Activated naive CD4-positive, alpha-beta T cell treated with anti-CD3 and anti-CD28 coated beads for 36 hours (primary cell): ENCODE data around the gene USP3. TPM values are rescaled to one million over a fixed set of nuclear protein-coding genes. Genes with fewer than 3 reads are reported as not detected.
"Not testable (repeated sequence)": the region's sequence is repeated elsewhere in the genome, so short reads cannot be mapped to it uniquely, and the experiment has no call there.

Experiments used
- CTCF ChIA-PET: fragments of 350-600 bp; sonication (Branson Sonifier 250); formaldehyde crosslinking; loops from one replicate; lab custom pipeline; 2021; ENCODE audit warnings: antibody characterized with exemption; lab: Charles Lee
- DNase-seq: peaks from one replicate; pipeline ENCODE4 v3.0.0-alpha.2; 2020
- H3K27ac Mint-ChIP-seq: one replicate; pipeline ENCODE4 v1.8.0; 2021; ENCODE audit warnings: mild to moderate bottlenecking, mixed read lengths
- H3K27me3 Mint-ChIP-seq: one replicate; pipeline ENCODE4 v1.8.0; 2021; ENCODE audit warnings: low read depth, mixed read lengths
- H3K36me3 Mint-ChIP-seq: one replicate; pipeline ENCODE4 v1.8.0; 2021; ENCODE audit warnings: low read depth, mixed read lengths
- H3K4me1 Mint-ChIP-seq: one replicate; pipeline ENCODE4 v1.8.0; 2021; ENCODE audit warnings: low read depth, mixed read lengths
- H3K4me3 Mint-ChIP-seq: one replicate; pipeline ENCODE4 v1.8.0; 2021; ENCODE audit warnings: mild to moderate bottlenecking, moderate library complexity, mixed read lengths
- H3K9me3 Mint-ChIP-seq: one replicate; pipeline ENCODE4 v1.8.0; 2021; ENCODE audit warnings: mixed read lengths
- intact Hi-C: fragments of 100-400 bp; cut with micrococcal nuclease; formaldehyde crosslinking; loops from one replicate; pipeline ENCODE4 v1.15.1; 2023
- total RNA-seq, 2 experiments: library from RNA; stranded (reverse); gene quantifications; one replicate each; pipeline ENCODE4 v1.2.3, GENCODE V29; 2021

Gene USP3
- total RNA-seq, 2 experiments from 2014 or later: 49.9 to 52.2 TPM

DNA sequence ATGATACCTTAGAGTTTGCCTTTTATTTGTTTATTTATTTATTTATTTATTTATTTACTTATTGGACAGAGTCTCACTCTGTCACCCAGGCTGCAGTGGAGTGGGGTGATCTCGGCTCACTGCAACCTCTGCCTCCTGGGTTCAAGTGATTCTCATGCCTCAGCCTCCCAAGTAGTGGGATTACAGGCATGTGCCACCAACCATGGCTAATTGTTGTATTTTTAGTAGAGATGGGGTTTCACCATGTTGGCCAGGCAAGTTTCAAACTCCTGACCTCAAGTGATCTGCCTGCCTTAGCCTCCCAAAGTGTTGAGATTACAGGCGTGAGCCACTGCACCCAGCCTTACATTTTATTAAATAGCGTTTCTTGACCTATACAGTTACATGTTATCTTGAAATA, 30.5 kb downstream of the USP3 start:
- CTCF ChIA-PET: interaction anchor here (1.0 kb wide), 1 partner anchor 18 kb away, joined by 3 read pairs; no protein-coding TSS in a partner anchor
- peaks cover 72% of the 10 kb centered on the region for H3K4me1 Mint-ChIP-seq
- peaks cover 21% of the 10 kb centered on the region for H3K36me3 Mint-ChIP-seq
- H3K4me3 Mint-ChIP-seq, H3K27me3 Mint-ChIP-seq, intact Hi-C loops, H3K9me3 Mint-ChIP-seq, DNase-seq, H3K27ac Mint-ChIP-seq: not testable (repeated sequence)

GRCh38 chr15:63535689-63536088, 31.3 kb downstream of the USP3 start:
- Mint-ChIP-seq H3K36me3 (peaks cover 20% of the 10 kb centered on the region), H3K27me3 (no peaks in the 10 kb centered on the region), H3K9me3 (no peaks in the 10 kb centered on the region), H3K4me3 (no peak overlapping the region), H3K4me1 (peaks cover 72% of the 10 kb centered on the region), H3K27ac (no peak overlapping the region)
- CTCF ChIA-PET: interaction anchor here (0.7 to 1.2 kb wide), 3 partner anchors 9 to 23 kb away, joined by 3 to 4 read pairs (median 4); no protein-coding TSS in a partner anchor
- intact Hi-C loops: no loop called here
- DNase-seq: no peak

GRCh38 chr15:63538876-63539275, 34.5 kb downstream of the USP3 start:
- Mint-ChIP-seq H3K4me3 (no peak overlapping the region), H3K36me3 (peaks cover 16% of the 10 kb centered on the region), H3K9me3 (no peaks in the 10 kb centered on the region), H3K27me3 (no peaks in the 10 kb centered on the region), H3K4me1 (peaks cover 65% of the 10 kb centered on the region), H3K27ac (no peak overlapping the region)
- intact Hi-C loops: no loop called here
- CTCF ChIA-PET: interaction anchor here (0.6 kb wide), 1 partner anchor 571 kb away, joined by 3 read pairs; no protein-coding TSS in a partner anchor
- DNase-seq: no peak

DNA sequence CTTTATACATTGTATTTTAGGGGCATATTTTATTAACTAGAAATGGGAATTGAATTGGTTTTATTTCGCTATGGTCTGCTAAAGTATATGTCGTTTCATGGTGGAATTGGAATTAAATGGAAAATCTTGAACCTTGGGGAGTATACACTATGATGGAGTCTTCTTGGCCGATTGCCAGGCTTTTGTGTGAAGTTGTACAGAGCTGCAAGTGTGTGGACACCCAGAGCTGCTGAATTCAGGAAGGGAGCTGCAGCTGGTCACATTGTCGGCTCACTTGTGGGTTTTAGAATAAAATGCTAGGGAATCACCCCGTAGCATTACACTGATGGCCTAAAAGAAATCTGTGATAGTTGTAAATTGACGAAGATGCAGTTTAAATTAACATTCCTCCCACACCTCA, 35.1 kb downstream of the USP3 start:
- Mint-ChIP-seq H3K9me3 (no peaks in the 10 kb centered on the region), H3K4me3 (no peak overlapping the region), H3K27me3 (no peaks in the 10 kb centered on the region), H3K36me3 (peaks cover 21% of the 10 kb centered on the region), H3K27ac (no peak overlapping the region), H3K4me1 (peaks cover 64% of the 10 kb centered on the region)
- DNase-seq: no peak
- CTCF ChIA-PET: no interaction called here
- intact Hi-C loops: no loop called here

DNA sequence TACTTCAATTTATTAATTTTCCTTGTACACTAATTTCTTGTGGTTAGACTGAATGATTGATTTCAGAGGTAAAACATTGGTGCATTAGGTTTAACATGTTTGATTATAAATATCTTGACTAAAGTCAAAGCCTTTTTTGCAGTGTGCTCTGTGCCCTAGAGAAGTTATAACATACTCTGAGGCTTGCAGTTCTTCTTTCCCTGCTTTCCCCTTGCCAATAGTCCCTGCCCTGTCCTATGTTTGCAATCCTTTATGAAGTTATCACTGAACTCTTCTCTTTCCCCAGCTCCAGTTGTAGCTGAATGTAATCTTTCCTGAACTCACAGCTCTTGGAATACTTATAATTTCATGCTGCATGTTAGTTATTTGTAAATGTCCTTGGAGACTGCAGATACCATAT, 35.6 kb downstream of the USP3 start:
- H3K4me1 Mint-ChIP-seq: peaks cover 66% of the 10 kb centered on the region
- peaks cover 21% of the 10 kb centered on the region for H3K36me3 Mint-ChIP-seq
- DNase-seq: no peak
- intact Hi-C loops: no loop called here
- H3K27me3 Mint-ChIP-seq: no peaks in the 10 kb centered on the region
- no peak overlapping the region for H3K27ac Mint-ChIP-seq
- no peaks in the 10 kb centered on the region for H3K9me3 Mint-ChIP-seq
- H3K4me3 Mint-ChIP-seq: no peak overlapping the region
- CTCF ChIA-PET: no interaction called here

DNA sequence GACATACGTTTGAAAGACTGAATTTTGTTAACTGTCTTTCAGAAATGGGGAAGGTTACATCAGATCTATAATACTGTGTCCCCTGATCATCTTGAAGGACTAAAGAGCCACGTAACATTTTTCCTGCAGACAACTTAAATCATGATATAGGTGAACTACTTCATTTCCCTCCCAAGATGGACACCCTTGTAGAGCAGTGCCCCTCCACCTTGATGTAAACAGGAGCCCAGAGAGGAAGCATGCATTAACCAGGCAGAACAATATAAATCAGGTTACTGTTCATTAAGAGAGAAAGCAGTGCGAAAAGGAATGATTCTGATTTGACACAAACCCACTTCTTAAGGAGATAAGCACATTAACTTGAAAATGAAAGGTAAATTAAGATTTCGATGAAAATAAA, 36.1 kb downstream of the USP3 start:
- CTCF ChIA-PET: interaction anchor here (1.6 to 3.2 kb wide), 2 partner anchors 9 to 74 kb away, joined by 3 to 17 read pairs; no protein-coding TSS in a partner anchor
- intact Hi-C loops: no loop called here
- Mint-ChIP-seq H3K27me3 (no peaks in the 10 kb centered on the region), H3K36me3 (peaks cover 21% of the 10 kb centered on the region), H3K4me3 (no peak overlapping the region), H3K9me3 (no peaks in the 10 kb centered on the region), H3K4me1 (peaks cover 62% of the 10 kb centered on the region), H3K27ac (no peak overlapping the region)
- DNase-seq: no peak

- Mint-ChIP-seq H3K4me1 (peaks cover 47% of the 10 kb centered on the region), H3K27ac (peak overlapping the region; percentile 9)
Measured at GRCh38 chr15:63544258-63545026, 40.0 kb downstream of the USP3 start.

GRCh38 chr15:63545520-63545919, 41.1 kb downstream of the USP3 start:
- intact Hi-C loops: no loop called here
- CTCF ChIA-PET: interaction anchor here (0.6 to 2.3 kb wide), 6 partner anchors 9 to 84 kb away, joined by 3 to 6 read pairs (median 4); no protein-coding TSS in a partner anchor
- no peaks in the 10 kb centered on the region for H3K9me3 Mint-ChIP-seq
- H3K36me3 Mint-ChIP-seq: peaks cover 5% of the 10 kb centered on the region
- H3K4me3 Mint-ChIP-seq: no peak overlapping the region
- no peak overlapping the region for H3K27ac Mint-ChIP-seq
- DNase-seq: no peak
- H3K4me1 Mint-ChIP-seq: peaks cover 38% of the 10 kb centered on the region
- no peaks in the 10 kb centered on the region for H3K27me3 Mint-ChIP-seq

More at GRCh38 chr15:63544258-63545026, 40.0 kb downstream of the USP3 start:
- Mint-ChIP-seq H3K27me3 (no peaks in the 10 kb centered on the region), H3K36me3 (peaks cover 5% of the 10 kb centered on the region), H3K4me3 (peak overlapping the region; percentile 17), H3K9me3 (no peaks in the 10 kb centered on the region)
- DNase-seq: no peak
- CTCF ChIA-PET: interaction anchor here (0.7 to 2.3 kb wide), 8 partner anchors 8 to 1058 kb away, joined by 3 to 6 read pairs (median 4); no protein-coding TSS in a partner anchor
- intact Hi-C loops: no loop called here

DNA sequence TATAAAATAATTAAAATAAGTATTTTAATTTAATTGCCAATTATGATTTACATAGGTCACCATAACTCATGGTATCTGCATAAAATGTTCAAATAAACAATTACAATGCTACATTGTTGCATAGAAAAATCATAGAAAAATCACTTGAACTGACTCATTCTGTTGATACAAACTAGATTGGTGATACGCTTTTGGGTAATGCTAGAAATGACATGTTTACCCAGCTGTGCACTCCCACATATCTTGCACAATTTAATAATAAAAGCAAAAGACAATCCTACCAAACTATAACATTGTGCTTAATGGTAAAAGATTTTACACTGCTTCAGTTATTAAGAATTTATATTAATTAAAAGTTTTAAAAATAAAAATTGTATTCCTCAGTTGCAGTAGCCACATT, 47.0 kb downstream of the USP3 start:
- CTCF ChIA-PET: no interaction called here
- Mint-ChIP-seq H3K36me3 (peaks cover 11% of the 10 kb centered on the region), H3K4me3 (no peak overlapping the region), H3K4me1 (peaks cover 42% of the 10 kb centered on the region), H3K27ac (no peak overlapping the region), H3K9me3 (no peaks in the 10 kb centered on the region), H3K27me3 (no peaks in the 10 kb centered on the region)
- no peak for DNase-seq
- intact Hi-C loops: no loop called here

DNA sequence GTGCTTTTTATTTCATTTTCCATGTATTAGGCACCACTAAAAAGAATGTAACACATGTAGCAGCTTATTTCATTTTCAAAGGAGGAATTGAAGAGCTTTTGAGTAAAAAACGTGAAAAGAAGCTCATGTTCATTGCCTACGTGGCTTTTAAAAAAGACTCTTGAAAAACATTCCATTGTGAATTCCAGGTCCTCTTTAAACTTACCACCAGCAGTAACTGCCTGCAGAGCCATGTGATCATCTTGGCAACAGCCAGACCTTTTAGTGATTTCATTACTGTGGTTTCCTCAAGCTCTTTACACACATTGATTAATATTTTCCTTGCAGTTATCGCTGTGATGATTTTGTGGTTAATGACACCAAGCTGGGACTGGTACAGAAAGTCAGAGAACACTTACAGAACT, 49.0 kb downstream of the USP3 start:
- CTCF ChIA-PET: interaction anchor here (0.6 to 2.1 kb wide), 11 partner anchors 9 to 87 kb away, joined by 3 to 14 read pairs (median 3); partner anchors contain the start of gene FBXL22
- H3K4me3 Mint-ChIP-seq: no peak overlapping the region
- H3K4me1 Mint-ChIP-seq: peaks cover 43% of the 10 kb centered on the region
- peak; percentile 24 for DNase-seq
- H3K36me3 Mint-ChIP-seq: peaks cover 21% of the 10 kb centered on the region
- H3K9me3 Mint-ChIP-seq: no peaks in the 10 kb centered on the region
- intact Hi-C loops: no loop called here
- H3K27ac Mint-ChIP-seq: no peak overlapping the region
- H3K27me3 Mint-ChIP-seq: no peaks in the 10 kb centered on the region

GRCh38 chr15:63554337-63554927, 50.0 kb downstream of the USP3 start:
- CTCF ChIA-PET: interaction anchor here (0.8 to 2.1 kb wide), 3 partner anchors 23 to 87 kb away, joined by 3 to 14 read pairs (median 6); no protein-coding TSS in a partner anchor
- H3K4me3 Mint-ChIP-seq: no peak overlapping the region
- intact Hi-C loops: no loop called here
- no peak for DNase-seq
- peaks cover 46% of the 10 kb centered on the region for H3K4me1 Mint-ChIP-seq
- no peaks in the 10 kb centered on the region for H3K27me3 Mint-ChIP-seq
- H3K27ac Mint-ChIP-seq: no peak overlapping the region
- no peaks in the 10 kb centered on the region for H3K9me3 Mint-ChIP-seq
- H3K36me3 Mint-ChIP-seq: peaks cover 27% of the 10 kb centered on the region

GRCh38 chr15:63555507-63555906, 51.1 kb downstream of the USP3 start:
- CTCF ChIA-PET: no interaction called here
- H3K4me3 Mint-ChIP-seq: no peak overlapping the region
- no peaks in the 10 kb centered on the region for H3K9me3 Mint-ChIP-seq
- no peaks in the 10 kb centered on the region for H3K27me3 Mint-ChIP-seq
- peaks cover 33% of the 10 kb centered on the region for H3K36me3 Mint-ChIP-seq
- peaks cover 54% of the 10 kb centered on the region for H3K4me1 Mint-ChIP-seq
- no peak overlapping the region for H3K27ac Mint-ChIP-seq
- DNase-seq: no peak
- intact Hi-C loops: no loop called here
